Right hindlimb (tissue), 1 donor: ENCODE results near the gene TRMT10C.
"Not testable (repeated sequence)": the region's sequence is repeated elsewhere in the genome, so short reads cannot be mapped to it uniquely, and the experiment has no call there.

ENCODE experiments used
- DNase-seq: peaks from one replicate; pipeline ENCODE4 v3.0.0-alpha.2; 2018

Gene TRMT10C

DNA sequence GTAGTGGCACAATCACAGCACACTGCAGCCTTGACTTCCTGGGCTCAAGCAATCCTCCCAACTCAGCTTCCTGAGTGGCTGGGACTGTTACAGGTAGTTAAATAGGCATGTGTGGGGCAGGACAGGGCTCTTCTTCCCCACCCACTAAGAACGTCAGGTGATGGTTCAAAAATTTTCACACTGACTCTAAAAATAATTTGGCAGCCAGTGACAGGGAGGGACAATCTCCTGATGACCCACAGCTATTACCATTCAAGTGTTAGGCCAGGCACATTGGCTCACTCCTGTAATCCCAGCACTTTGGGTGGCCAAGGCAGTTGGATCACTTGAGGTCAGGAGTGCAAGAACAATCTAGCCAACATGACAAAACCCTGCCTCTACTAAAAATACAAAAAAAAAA, 12.2 kb upstream of the TRMT10C start:
- DNase-seq = no peak

DNA sequence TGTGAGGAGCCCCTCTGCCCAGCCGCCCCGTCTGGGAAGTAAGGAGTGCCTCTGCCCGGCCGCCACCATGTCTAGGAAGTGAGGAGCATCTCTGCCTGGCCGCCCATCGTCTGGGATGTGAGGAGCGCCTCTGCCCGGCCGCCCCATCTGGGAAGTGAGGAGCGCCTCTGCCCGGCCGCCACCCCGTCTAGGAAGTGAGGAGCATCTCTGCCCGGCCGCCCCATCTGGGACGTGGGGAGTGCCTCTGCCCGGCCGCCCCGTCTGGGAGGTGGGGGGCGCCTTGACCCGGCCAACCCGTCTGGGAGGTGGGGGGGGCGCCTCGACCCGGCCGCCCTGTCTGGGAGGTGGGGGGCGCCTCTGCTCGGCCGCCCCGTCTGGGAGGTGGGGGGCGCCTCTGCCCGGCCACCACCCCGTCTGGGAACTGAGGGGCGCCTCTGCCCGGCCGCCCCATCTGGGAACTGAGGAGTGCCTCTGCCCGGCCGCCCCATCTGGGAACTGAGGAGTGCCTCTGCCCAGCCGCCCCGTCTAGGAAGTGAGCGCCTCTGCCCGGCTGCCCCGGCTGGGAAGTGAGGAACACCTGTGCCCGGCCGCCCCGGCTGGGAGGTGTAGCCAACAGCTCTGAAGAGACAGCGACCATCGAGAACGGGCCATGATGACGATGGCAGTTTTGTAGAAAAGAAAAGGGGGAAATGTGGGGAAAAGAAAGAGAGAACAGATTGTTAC, 10.1 kb upstream of the TRMT10C start:
- DNase-seq = not testable (repeated sequence)

DNA sequence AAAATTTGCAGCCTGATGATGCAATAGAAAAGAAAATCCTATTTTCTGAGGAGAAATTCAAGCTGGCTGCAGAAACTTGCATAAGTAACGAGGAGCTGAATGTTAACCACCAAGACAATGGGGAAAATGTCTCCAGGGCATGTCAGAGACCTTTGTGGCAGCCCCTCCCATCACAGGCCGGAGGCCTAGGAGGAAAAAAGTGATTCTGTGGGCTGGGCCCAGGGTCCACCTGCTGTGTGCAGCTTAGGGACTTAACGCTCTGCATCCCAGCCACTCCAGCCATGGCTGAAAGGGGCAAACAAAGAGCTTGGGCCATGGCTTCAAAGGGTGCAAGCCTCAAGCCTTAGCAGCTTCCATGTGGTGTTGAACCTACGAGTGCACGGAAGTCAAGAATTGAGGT, 8.3 kb upstream of the TRMT10C start:
- not testable (repeated sequence) for DNase-seq

DNA sequence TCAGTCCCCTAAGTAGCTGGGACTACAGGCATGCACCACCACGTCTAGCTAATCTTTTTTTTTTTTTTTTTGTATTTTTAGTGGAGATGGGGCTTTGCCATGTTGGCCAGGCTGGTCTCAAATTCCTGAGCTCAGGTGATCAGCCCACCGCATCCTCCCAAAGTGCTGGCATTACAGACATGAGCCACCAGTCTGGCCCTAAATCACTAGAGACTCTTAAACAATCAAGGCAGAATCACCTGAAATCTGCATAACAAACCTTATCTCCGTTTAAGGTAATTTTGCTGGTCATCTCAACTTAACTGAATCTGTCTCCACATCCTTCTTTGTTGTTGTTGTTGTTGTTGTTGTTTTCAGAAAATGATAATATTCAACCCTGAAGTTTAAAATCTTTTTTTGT, 5.6 kb upstream of the TRMT10C start:
- DNase-seq = no peak

DNA sequence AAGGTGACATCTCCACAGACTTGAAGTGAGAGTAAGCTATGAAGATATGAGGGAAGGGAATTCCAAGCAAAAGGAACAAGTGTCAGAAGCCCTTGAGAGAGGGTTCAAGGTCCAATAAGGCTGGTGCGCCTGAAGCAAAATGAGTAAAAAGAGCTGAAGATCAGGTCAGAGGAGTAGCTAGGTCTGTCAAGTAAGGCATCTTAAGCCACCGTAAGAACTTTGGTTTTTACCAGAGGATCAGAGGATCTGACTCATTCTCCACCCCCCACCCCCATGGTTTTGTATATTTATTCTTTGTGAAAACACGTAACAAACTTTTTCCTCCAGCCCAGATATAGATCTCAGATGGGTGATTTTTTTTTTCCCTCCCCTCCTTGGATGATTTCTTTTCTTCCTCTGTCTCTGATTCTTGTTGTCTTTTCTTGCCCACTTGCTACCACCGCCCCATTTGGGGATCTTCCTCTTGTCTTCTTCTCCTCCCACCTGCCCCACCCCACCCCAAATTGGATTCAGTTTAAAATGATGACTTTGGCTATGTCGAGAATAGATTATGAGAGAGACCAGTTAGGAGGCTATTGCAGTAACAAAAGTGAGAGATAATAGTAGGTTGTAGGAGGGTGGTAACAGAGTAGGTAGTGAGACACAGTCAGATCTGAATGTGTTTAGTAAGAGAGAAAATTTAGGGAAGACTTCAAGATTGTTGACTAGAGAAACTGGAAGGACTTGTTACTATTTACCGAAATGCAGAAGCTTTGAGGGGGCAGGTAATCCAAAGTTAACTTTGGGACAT, 6.1 kb downstream of the TRMT10C start:
- no peak for DNase-seq

DNA sequence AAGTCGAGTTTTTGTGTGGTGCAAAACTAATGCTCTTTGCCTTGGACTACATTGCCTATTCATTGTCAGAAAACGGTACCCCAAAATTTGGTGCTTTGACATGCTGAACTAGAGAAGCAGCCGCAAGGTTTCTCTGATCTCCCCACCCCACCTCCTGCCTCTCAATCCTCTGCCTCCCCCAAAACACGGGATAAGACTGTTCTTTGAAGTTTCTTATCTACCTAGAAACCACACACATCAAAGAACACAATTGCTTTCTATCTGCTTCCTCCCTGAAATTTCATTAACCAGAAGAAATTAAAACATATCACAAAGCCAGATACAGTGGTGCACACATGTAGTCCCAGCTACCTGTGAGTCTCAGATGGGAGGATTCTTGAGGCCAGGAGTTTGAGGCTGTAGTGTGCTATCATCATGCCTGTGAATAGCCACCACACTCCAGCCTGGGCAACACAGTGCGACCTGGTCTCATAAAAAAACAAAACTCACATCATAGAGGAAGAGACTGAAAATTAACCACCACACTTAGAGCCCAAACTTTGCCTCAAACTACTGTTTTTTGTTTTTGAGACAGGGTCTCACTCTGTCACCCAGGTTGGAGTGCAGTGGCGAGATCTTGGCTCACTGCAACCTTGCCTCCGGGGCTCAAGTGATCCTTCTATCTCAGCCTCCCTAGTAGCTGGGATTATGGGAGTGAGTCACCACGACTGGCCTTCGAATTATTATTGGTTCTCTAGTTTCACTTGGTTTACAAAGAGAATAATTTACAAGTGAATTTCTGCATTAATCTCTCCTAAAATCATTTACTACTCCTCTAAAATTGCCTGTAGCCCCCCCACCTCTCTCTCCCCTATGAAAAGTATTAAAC, 9.6 kb downstream of the TRMT10C start:
- no peak for DNase-seq

DNA sequence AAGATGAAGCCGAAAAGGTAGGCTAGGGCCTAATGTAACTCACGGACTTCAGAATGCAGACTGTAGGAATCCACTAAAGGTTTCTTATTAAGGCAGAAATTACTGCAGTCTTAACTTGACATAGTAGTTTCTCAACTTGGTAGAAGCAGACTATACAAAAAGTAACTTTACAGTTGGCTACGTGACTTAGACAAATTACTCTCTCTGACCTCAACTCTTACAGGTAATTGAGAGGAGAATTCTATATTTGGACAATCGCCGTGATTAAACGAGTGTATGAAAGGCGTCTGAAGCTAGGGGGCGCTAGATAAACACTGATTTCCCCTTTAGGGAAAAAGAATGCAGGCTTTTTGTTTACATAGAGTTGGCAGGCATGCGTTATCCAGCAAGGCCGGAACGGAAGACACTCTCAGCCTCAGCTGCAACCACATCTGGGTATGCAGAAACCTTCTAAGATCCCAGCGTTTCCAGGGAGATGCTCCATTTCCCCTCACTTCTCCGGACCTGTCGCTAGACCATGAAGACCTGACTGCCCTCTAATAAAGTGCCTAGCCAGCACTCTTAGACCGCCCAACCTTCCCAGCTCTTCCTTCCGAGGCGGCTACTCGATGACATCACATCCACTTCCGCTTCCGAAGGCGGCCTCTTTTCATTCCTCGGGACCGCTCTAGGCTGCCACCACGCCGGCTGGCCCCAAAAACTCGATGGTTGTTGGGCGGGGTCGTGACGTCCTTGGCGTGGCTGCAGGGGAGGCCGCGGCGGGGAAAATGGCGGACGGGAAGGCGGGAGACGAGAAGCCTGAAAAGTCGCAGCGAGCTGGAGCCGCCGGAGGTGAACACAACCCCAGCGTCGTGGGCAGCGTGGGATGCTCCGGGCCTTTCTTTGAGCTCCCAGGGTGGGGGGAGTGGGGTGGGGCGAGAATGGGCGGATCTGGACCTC, 12.1 kb downstream of the TRMT10C start, which contains the start of gene PCNP:
PCNP (plus strand) TSS at position 732 of the 939 bp plus-strand sequence; CDS start at position 768, 36 bp downstream.
- DNase-seq = peak; percentile 99

DNA sequence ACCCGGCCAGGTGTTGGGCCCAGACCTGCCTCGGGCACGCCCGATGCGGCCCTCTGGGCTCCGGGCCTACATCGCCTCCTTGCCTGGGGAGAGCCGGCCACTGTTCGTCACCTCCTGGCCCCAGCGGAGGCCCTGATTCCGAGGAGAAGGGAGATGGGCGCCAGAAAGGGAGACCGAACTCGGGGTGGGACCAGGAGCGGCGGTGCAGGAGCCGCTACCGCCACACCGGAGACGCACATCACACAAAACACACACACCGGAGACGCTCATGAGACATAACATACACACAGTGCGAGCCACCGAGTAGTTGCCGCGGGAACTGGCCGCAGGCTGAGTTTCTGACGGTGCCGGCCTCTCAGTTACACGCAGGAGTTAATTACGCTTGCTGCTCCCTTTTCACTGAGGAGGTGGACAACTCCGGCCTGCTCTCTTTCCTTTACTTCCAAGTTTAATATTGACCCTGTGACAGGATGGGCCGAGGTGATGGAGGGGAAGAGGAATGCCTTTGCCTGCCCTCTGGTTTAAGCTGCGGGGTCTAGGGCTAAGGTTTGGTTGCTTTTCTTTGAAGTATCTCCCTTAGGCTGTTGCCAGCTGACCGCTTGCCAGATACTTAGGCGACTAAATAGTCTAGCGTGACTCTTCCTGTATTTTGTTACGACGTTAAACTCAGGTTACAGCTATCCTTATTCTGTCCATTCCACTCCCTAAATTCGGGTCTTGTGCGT, 12.9 kb downstream of the TRMT10C start:
- DNase-seq = peak; percentile 70

DNA sequence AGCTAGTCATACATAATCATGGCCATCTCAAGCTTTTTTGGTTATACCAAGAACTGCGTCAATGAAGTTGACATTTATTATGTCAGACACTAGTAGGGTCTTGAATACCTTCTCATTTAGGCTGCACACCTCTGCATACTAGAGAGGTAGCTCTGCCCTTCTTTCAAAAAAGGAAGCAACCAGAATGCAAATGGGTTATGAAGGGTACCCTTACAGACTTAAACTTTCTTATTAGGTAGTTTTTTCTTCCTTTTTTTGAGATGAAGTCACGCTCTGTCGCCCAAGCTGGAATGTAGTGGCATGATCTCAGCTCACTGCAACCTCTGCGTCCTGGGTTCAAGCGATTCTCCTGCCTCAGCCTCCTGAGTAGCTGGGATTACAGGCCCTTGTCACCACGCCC, 15.6 kb downstream of the TRMT10C start:
- no peak for DNase-seq

DNA sequence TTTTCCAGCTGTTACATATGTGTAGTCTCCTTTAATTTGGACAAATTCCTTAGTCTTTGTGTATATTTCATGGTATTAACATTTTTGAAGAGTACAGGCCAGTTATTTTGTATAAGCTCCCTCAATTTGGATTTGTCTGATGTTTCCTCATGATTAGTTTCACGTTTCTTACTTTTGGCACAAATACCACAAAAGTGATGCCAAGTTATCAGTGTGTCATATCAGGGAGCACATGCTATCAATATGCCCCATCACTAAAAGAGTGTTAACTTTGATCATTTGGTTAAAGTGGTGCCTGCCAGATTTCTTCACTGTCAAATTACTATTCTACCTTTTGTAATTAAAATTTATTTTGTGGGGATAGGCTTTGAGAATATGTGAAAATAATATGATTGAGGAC, 26.9 kb downstream of the TRMT10C start:
- DNase-seq = no peak

DNA sequence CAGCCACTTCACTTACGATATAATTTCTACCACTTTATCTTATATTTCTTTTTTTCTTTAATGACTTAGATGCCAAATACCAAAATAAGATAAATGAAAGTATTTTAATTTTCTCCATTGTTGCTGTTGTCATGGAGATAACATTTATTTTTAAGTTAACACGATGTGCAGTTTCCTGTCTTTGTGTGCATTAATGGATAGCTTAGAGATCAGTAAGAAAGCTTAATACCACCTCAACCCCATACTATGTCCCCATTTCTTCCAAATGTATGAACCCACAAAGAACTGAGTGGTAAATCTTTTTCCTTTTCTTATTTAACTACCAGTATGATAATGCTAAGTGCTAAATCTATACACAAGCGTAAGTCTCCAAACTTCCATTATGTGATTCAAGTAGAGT, 29.4 kb downstream of the TRMT10C start:
- no peak for DNase-seq

DNA sequence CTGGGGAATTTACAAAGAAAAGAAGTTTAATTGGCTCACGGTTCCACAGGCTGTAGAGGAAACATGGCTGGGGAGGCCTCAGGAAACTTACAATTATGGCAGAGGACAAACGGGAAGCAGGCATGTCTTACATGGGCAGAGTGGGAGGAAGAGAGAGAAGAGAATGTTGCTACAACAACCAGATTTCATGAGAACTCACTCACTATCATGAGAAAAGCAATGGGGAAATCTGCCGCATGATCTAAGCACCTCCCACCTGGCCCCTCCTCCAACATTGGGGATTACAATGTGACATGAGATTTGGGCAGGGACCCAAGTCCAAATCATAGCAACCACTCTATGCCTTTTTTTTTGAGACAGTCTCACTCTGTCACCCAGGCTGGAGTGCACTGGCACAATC, 41.1 kb downstream of the TRMT10C start:
- DNase-seq = no peak

DNA sequence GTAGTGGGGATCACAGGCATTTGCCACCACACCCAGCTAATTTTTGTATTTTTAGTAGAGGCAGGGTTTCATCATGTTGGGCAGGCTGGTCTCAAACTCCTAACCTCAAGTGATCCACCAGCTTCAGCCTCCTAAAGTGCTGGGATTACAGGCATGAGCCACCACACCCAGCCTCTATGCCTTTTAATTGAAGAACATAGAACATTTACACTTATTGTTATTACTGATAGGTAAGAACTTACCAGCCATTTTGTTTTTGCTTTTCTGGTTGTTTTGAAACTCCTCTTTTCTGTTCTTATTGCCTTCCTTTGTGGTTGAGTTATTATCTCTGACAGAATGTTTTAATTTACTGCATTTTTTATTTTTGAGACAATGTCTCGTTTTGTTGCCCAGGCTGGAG, 41.5 kb downstream of the TRMT10C start:
- DNase-seq = no peak

DNA sequence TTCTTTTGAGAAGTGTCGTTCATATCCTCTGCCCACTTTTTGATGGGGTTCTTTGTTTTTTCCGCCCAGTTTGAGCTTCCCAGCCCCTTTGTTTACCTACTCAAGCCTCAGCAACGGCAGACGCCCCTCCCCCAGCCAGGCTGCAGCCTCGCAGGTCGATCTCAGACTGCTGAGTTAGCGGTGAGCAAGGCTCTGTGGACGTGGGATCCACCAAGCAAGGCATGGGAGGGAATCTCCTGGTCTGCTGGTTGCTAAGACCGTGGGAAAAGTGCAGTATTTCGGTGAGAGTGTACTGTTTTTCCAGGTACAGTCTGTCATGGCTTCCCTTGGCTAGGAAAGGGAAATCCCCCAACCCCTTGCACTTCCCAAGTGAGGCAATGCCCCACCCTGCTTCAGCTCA, 43.7 kb downstream of the TRMT10C start:
- not testable (repeated sequence) for DNase-seq

DNA sequence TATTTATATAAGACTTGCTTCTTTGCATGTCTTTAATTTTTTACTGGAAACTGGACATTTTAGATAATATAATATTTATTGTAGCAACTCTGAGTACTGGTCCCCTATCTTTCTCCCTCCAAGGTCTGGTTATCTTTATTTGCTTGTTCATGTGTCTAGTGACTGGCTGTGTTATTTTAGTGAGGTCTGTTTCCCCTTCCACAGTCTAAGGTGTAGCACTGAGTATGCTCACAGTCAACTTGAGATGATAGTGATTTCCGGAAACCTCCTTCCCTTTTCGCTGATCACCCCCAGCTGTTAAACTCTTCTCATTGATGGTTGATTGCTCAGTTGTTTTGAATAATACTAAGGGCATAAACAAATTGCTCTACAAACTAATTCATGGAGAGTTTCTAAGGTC, 49.4 kb downstream of the TRMT10C start:
- DNase-seq = no peak

DNA sequence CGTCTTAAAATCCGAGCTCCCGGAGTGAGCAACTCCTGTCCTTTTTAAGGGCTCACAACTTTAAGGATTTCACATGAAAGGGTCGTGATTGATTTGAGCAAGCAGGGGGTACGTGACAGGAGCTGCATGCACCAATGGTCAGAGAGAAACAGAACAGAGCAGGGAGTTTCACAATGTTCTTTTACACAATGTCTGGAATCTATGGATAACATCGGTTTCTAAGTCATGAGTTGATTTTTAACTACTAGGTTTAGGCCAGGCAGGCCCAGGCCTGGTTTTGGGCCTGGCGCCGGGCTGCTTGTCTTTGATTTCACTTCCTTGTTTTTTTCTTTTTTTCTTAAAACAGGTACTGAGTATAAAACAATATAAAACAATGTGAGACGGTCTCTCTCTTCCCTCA, 51.3 kb downstream of the TRMT10C start:
- DNase-seq = not testable (repeated sequence)

DNA sequence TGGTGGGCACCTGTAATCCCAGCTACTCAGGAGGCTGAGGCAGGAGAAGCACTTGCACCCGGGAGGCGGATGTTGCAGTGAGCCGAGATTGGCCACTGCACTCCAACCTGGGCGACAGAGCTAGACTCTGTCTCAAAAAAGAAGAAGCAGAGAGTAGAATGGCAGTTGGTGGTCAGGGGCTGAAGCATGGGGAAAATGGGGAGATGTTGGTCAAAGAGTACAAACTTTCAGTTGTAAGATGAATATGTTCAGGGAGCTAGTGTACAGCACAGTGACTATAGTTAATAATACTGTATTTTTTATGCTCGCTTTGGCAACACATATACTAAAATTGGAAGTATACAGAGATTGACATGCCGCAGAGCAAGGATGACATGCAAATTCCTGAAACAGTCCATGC, 53.9 kb downstream of the TRMT10C start:
- no peak for DNase-seq
